Activated T-helper 17 cell treated with anti-CD3 and anti-CD28 coated beads, Interleukin-2, amount 50 U/mL, for 72 hours (primary cell): ENCODE measurements around the gene AIM2. TPM values are rescaled to one million over a fixed set of nuclear protein-coding genes. Genes with fewer than 3 reads are reported as not detected.

Experiments used
- ATAC-seq: fragments of 150-1000 bp; cut with Tn5 transposase; replicated peaks from 2 replicates; pipeline ENCODE4 v1.10.0; 2021; ENCODE audit warnings: mild to moderate bottlenecking, moderate library complexity
- H3K27ac Mint-ChIP-seq: one replicate; pipeline ENCODE4 v1.8.0; 2022; ENCODE audit warnings: mixed read lengths
- H3K27me3 Mint-ChIP-seq: one replicate; pipeline ENCODE4 v1.8.0; 2022; ENCODE audit warnings: mixed read lengths
- H3K36me3 Mint-ChIP-seq: one replicate; pipeline ENCODE4 v1.8.0; 2022; ENCODE audit warnings: low read depth, mild to moderate bottlenecking, mixed read lengths
- H3K4me1 Mint-ChIP-seq: one replicate; pipeline ENCODE4 v1.8.0; 2022; ENCODE audit warnings: mixed read lengths
- H3K4me3 Mint-ChIP-seq: one replicate; pipeline ENCODE4 v1.8.0; 2022; ENCODE audit warnings: mild to moderate bottlenecking, mixed read lengths
- H3K9me3 Mint-ChIP-seq: one replicate; pipeline ENCODE4 v1.8.0; 2022; ENCODE audit warnings: mixed read lengths
- total RNA-seq, 2 donors: library from RNA; stranded (reverse); gene quantifications; one replicate each; pipeline ENCODE4 v1.2.3, GENCODE V29; 2022

AIM2 gene
- total RNA-seq, 2 donors from 2014 or later = 47.2 to 123 TPM

DNA sequence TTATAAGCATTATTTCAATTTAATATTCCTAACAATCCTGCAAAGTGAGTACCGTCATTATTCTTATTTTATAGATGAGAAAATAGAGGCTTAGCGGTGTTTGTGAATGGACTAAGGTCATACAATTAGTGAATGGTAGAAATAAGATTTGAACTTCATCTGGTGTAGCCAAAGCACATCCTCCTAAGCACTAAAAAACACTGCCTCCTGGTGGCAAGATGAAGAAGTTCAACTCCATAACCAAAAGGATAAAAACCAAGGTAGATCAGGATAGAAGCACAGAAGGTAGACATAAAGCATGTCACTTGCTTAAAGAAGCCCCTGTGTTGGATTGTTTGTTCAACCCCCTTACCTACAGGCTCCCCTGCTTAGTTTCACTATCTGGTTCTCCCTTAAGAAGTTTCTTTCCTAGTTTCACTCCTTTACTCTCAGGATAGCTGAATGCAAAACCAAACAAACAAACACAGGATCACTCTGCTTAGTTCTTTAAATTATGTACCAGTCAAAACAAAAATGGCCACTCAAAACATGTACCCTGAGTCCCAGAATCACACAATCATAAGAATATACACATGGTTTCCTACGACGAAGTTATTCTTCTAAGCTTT, 12.7 kb upstream of the AIM2 start:
- Mint-ChIP-seq H3K4me3 (peak overlapping the region; percentile 78), H3K4me1 (peaks cover 46% of the 10 kb centered on the region), H3K9me3 (no peaks in the 10 kb centered on the region), H3K36me3 (peaks cover 12% of the 10 kb centered on the region), H3K27ac (peak overlapping the region; percentile 95), H3K27me3 (no peaks in the 10 kb centered on the region)
- peak; percentile 11 for ATAC-seq

DNA sequence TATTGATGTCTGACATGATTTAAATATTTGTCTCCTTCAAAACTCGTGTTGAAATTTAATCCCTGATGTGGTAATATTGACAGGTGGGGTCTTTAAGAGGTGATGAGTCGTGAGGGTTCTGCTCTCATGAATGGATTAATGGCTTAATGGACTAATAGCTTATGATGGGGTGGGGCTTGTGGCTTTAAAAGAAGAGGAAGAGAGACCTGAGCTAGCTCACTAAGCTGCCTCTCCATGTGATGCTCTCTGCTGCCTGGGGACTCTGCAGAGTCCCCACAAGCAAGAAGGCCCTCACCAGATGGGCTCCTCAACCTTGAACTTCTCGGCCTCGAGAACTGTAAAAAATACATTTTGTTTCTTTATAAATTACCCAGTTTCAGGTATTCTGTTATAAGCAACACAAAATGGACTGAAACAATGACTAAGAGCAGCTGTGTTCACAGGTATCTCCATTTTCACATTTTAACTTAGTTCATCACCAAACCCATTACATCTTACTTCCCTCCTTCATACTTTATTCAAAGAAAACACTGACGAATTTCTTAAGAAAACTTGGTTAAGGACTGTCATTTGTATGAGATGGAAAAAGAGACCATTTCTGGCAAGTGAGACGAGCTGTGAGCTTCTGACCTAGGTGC, 12.1 kb upstream of the AIM2 start:
- Mint-ChIP-seq H3K9me3 (no peaks in the 10 kb centered on the region), H3K4me1 (peaks cover 46% of the 10 kb centered on the region), H3K36me3 (peaks cover 12% of the 10 kb centered on the region), H3K27me3 (no peaks in the 10 kb centered on the region), H3K4me3 (peak overlapping the region; percentile 78), H3K27ac (peak overlapping the region; percentile 95)
- ATAC-seq = peak; percentile 48

DNA sequence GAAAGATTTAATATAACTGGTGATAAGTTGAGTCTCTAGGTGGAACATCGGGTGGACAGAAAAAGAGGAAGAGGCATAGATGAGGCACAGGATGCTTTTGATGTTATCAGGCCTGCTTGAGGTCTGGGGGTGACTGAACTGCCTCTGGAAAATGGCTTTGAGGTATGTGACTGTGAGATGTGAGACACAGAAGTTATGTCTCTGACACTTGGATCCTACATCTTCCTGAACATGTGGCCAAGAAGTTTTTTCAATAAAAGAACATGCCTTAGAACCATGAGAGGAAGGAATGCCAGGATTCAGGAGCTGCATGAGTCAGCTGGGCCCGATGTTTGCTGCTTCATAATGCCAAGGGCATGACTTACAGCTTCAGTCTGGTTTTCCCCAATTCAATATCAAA, 11.5 kb upstream of the AIM2 start:
- ATAC-seq = peak; percentile 20
- H3K4me3 Mint-ChIP-seq = peak overlapping the region; percentile 78
- H3K9me3 Mint-ChIP-seq = no peaks in the 10 kb centered on the region
- H3K27ac Mint-ChIP-seq = peak overlapping the region; percentile 95
- H3K4me1 Mint-ChIP-seq = peaks cover 46% of the 10 kb centered on the region
- no peaks in the 10 kb centered on the region for H3K27me3 Mint-ChIP-seq
- peaks cover 12% of the 10 kb centered on the region for H3K36me3 Mint-ChIP-seq

DNA sequence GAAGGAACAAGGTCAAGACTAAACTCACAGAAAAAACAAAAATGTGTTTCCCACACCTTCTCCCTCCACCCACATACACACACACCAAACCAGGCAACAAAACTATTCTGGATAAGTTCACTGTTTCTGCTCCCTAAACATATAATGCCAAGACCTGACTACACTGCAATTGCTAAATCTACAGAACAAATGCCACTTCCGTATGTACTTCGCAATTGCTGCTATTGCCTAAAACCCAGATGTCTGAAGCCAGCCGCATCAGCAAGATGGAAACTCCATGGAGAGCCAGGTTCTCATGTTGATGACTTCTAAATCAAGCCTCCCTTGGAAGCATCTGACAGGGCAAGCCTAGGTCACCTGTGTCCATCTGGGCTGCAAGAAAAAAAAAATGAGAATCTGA, 8.3 kb upstream of the AIM2 start:
- H3K4me1 Mint-ChIP-seq = peaks cover 23% of the 10 kb centered on the region
- H3K4me3 Mint-ChIP-seq = no peak overlapping the region
- H3K27me3 Mint-ChIP-seq = no peaks in the 10 kb centered on the region
- no peak overlapping the region for H3K27ac Mint-ChIP-seq
- no peaks in the 10 kb centered on the region for H3K9me3 Mint-ChIP-seq
- H3K36me3 Mint-ChIP-seq = no peaks in the 10 kb centered on the region
- ATAC-seq = no peak

DNA sequence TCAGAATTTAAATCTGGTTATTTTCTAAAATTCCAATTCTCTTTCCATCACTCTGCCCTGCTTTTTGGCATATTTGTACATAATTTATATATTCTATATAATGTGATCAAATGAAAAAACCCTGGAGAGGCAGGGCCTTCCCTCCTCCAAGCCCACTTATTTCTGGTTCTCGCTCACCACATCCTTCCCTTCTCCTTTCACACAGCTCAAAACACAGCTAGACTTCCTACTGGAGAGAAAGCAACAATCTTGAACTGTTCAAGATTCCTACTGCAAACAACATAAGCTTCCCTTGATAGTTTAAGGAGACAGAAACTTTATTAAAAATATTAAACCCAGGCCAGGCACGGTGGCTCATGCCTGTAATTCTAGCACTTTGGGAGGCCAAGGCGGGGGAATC, 7.6 kb upstream of the AIM2 start:
- Mint-ChIP-seq H3K36me3 (no peaks in the 10 kb centered on the region), H3K9me3 (no peaks in the 10 kb centered on the region), H3K27me3 (no peaks in the 10 kb centered on the region), H3K4me3 (no peak overlapping the region), H3K27ac (no peak overlapping the region), H3K4me1 (peaks cover 21% of the 10 kb centered on the region)
- ATAC-seq = no peak

DNA sequence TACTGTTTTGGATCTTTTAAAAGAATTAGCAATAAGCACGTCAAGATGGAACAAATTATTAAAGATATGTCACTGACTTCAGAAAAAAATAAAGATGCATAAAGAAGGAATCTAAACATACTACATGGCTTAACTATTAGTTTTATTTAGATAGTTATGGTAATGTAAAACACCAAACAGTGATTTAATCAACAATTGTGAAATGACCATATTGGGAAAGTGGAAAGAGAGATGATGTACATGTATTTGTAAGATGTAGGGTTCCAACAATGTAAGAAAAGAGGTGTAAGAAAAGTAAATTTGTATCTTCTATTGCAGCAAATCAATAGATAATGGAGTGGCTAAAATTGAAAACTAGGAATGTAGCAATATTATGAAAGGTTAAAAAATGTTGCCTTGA, 6.4 kb upstream of the AIM2 start:
- no peaks in the 10 kb centered on the region for H3K27me3 Mint-ChIP-seq
- no peaks in the 10 kb centered on the region for H3K9me3 Mint-ChIP-seq
- H3K4me1 Mint-ChIP-seq = peaks cover 19% of the 10 kb centered on the region
- ATAC-seq = no peak
- H3K36me3 Mint-ChIP-seq = no peaks in the 10 kb centered on the region
- no peak overlapping the region for H3K27ac Mint-ChIP-seq
- H3K4me3 Mint-ChIP-seq = no peak overlapping the region

DNA sequence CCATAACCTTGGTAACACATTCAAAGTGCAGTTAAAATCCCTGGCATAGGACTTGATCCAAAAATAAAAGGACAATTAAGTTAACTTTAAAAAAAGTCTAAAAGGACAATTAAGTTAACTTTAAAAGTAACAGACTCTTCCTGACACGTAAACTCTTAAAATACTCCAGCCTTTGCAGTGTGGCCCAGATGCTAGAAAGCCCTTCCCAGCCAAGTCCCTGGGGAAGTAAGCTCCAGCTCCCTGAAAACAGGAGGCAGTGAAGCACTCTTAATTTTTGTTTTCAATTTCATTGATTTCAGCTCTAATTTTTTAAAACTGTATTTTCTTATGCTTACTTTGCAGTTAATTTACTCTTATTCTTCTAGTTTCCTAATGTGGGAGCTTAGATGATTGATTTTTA, 5.1 kb upstream of the AIM2 start:
- Mint-ChIP-seq H3K27me3 (no peaks in the 10 kb centered on the region), H3K27ac (no peak overlapping the region), H3K36me3 (peaks cover 8% of the 10 kb centered on the region), H3K9me3 (no peaks in the 10 kb centered on the region), H3K4me3 (no peak overlapping the region), H3K4me1 (peaks cover 15% of the 10 kb centered on the region)
- ATAC-seq = no peak

DNA sequence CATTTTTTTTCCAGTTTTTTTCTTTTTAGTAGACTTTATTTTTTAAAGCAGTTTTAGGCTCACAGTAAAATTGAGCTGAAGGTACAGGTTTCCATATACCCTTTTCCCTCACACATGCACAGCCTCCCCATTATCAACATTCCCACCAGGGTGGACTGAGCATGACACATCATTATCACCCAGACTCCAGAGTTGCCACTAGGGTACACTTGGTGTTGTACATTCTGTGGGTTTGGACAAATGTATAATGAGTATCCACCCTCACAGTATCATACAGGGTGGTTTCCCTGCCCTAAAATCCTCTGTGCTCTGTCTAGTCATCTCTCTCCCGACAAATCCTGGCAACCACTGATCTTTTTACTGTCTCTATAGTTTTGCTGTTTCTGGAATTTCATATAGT, 3.0 kb upstream of the AIM2 start:
- peak; percentile 30 for ATAC-seq
- peak overlapping the region; percentile 37 for H3K4me3 Mint-ChIP-seq
- peaks cover 15% of the 10 kb centered on the region for H3K4me1 Mint-ChIP-seq
- H3K27me3 Mint-ChIP-seq = no peaks in the 10 kb centered on the region
- no peaks in the 10 kb centered on the region for H3K9me3 Mint-ChIP-seq
- H3K36me3 Mint-ChIP-seq = peaks cover 28% of the 10 kb centered on the region
- H3K27ac Mint-ChIP-seq = peak overlapping the region; percentile 70

DNA sequence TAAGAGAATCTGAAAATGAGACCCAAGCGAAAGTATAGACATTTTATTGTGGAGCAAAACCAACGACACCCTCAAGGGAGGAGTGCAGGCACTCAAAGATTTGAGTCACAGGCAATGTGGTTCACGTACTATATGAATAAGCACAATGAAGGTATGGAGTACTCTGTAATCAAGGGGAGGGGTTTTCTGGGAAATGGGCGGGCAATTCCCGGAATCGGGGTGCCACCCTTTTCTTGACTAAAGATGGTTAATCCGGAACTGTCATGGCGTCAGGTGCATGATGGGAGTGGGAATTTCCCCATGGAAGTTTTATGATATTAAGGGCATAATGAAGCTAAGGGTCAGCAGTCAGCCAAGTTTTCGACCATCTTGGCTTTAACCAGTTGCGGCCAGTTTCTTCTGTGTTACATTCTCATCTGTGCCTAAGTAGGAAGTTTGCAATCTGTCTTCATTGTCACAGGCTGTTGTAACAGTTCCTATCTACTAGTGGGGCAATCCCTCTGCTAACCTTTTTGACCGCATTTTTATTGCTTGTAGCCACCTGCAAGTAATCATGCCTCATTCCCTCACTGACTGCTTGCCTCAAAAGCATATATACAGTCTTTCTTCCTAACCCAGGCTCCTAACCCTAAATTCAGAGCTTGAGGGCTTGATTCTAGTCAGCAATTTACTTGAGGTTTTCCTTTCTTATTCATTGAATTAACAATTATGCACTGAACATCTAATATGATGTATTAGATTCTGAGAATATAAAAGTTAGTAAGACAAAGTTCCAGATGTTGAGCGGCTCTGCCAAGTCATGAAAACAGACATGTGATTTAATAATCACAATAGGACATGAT, 775 bp upstream of the AIM2 start:
- Mint-ChIP-seq H3K4me3 (peak overlapping the region; percentile 95), H3K36me3 (peaks cover 49% of the 10 kb centered on the region), H3K9me3 (no peaks in the 10 kb centered on the region), H3K27me3 (no peaks in the 10 kb centered on the region), H3K4me1 (peaks cover 26% of the 10 kb centered on the region), H3K27ac (peak overlapping the region; percentile 97)
- peak; percentile 81 for ATAC-seq

DNA sequence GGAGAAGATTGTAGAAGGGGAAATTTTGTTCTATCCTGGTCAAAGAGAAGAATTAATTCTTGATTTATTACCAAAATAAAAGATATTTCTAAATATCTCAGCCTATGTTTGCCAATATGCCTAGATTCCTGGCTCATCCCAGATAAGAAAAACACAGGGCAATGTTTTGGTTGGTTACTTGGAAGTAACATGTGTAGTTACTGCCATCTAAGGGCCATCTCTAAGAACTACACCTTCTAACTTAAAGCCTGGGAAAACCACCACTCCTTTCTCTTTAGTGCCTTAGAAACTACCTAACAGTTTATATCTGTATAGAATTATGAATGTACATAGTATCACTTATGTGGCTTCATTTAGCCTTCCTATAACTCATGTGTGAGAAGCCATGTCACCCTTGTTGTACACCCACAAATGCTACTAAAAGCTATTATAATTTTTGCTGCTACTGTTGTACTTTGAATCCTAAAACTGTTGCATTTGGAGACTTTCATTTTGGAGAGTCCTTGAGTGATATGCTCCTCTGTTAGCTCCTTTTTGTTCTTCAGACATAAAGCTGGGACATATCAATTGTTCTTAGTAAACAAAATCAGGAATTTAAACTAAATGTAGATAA, 4.5 kb downstream of the AIM2 start:
- peak overlapping the region; percentile 95 for H3K4me3 Mint-ChIP-seq

DNA sequence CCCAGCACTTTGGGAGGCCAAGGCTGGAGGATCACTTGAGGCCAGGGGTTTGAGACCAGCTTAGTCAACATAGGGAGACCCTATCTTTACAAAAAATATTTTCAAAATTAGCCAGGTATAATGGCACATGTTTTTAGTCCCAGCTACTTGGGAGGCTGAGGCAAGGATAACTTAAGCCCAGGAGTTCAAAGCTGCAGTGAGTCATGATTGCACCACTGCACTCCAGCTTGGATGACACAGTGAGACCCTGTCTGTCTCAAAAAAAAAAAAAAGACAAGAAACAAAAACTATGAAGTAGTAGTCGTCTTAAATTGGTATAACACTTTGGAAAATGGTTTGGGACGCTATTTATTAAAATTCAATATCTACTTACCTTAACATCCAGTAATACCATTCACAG, 7.7 kb downstream of the AIM2 start:
- H3K4me3 Mint-ChIP-seq = peak overlapping the region; percentile 95
- H3K4me1 Mint-ChIP-seq = peaks cover 53% of the 10 kb centered on the region
- peaks cover 100% of the 10 kb centered on the region for H3K36me3 Mint-ChIP-seq
- no peaks in the 10 kb centered on the region for H3K9me3 Mint-ChIP-seq
- peak; percentile 24 for ATAC-seq
- H3K27ac Mint-ChIP-seq = peak overlapping the region; percentile 78
- H3K27me3 Mint-ChIP-seq = no peaks in the 10 kb centered on the region

More for the DNA sequence above, 4.5 kb downstream of the AIM2 start:
- peak overlapping the region; percentile 79 for H3K27ac Mint-ChIP-seq
- no peaks in the 10 kb centered on the region for H3K27me3 Mint-ChIP-seq
- peak; percentile 22 for ATAC-seq
- peaks cover 47% of the 10 kb centered on the region for H3K4me1 Mint-ChIP-seq
- H3K36me3 Mint-ChIP-seq = peaks cover 99% of the 10 kb centered on the region
- H3K9me3 Mint-ChIP-seq = no peaks in the 10 kb centered on the region

DNA sequence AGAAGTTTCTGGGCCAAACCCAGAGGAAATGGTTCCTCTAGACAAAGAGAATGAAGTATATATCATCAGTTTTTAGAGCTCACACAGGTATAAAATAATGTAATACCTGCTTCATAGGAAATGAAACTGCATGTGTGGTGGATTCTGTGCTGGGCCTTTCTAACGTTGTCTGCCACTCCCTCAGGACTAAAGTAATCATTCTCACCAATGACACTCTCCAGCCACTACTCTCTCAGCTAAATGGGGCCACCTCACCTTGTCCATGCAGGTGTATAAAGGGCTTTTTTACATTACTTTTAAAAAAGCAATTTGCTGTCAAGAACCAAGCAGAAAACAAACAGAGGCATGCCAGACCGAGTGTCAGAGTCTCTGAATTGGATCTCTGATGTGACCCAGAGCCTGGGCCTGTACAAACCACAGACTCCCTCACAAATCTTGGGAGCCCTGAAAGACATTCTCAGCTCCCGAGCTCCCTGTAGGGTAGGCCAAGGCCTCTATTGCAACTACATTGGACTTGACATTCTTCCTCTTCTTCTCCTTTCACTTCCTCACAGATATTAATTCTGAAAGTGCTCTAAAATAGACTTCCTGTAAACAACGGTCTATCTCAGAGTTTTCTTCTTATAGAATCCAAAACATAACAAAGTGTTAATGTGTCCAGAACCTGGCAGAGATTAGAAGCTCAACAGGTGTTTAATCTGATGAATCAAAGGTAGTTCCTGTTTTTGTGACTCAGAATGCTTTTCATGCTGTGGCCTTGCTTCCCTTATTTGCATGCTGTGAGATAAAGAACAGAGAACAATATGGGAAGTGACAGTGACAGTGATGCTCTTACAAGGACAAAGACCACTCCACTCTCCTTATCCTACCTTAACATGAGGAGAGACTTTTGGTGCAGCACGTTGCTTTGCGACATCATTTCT, 8.6 kb downstream of the AIM2 start:
- Mint-ChIP-seq H3K9me3 (no peaks in the 10 kb centered on the region), H3K4me3 (peak overlapping the region; percentile 95), H3K36me3 (peaks cover 100% of the 10 kb centered on the region), H3K27me3 (no peaks in the 10 kb centered on the region), H3K4me1 (peaks cover 53% of the 10 kb centered on the region), H3K27ac (peak overlapping the region; percentile 78)
- peak; percentile 71 for ATAC-seq

DNA sequence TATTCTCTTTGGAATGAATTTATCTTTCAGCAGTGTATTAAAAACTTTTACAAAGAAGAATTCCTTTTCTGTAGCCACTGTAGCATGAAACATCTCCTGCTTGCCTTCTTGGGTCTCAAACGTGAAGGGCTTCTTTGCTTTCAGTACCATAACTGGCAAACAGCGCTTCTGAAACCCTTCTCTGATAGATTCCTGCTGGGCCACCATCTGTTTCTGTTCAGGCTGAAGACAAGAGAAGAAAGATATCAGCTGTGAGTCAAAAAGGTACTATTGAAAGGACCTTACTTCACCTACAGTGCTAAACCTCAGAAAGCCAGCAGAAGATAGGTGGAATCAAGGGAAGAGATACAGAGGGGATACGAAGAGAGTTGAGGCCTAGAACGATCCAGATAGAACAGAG, 10.5 kb downstream of the AIM2 start:
- ATAC-seq = no peak
- Mint-ChIP-seq H3K27me3 (no peaks in the 10 kb centered on the region), H3K4me1 (peaks cover 42% of the 10 kb centered on the region), H3K27ac (peak overlapping the region; percentile 3), H3K4me3 (peak overlapping the region; percentile 7), H3K9me3 (no peaks in the 10 kb centered on the region), H3K36me3 (peaks cover 100% of the 10 kb centered on the region)

DNA sequence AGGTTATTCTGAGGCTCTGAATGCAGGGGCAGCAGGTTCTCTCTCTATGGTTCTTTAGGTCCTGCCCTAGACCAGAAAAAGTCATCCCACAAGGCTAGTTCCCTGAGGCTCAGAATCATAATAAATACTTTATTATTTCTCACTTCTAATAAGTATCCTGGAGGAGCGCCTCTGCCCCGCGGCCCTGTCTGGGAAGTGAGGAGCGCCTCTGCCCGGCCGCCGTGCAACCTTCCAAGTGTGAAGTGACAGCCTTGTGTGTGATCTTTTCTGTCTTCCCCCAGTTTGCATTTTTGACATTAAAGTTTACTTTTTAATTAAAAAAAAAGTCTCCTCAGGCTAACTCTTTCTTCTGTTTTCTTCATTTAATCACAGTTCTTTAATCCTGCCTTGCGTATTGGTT, 11.5 kb downstream of the AIM2 start:
- H3K9me3 Mint-ChIP-seq = no peaks in the 10 kb centered on the region
- no peak for ATAC-seq
- H3K4me3 Mint-ChIP-seq = no peak overlapping the region
- peaks cover 32% of the 10 kb centered on the region for H3K4me1 Mint-ChIP-seq
- H3K27me3 Mint-ChIP-seq = no peaks in the 10 kb centered on the region
- H3K36me3 Mint-ChIP-seq = peaks cover 100% of the 10 kb centered on the region
- no peak overlapping the region for H3K27ac Mint-ChIP-seq
